GM18907 (cell line): ENCODE data around the gene PCGF6.

ENCODE experiments used
- ATAC-seq: cut with Tn5 transposase; IDR thresholded peaks from one replicate; pipeline ENCODE4 v1.9.1; 2021; ENCODE audit warnings: mild to moderate bottlenecking, moderate library complexity; ENCODE audit not compliant: unreplicated experiment

Gene PCGF6

DNA sequence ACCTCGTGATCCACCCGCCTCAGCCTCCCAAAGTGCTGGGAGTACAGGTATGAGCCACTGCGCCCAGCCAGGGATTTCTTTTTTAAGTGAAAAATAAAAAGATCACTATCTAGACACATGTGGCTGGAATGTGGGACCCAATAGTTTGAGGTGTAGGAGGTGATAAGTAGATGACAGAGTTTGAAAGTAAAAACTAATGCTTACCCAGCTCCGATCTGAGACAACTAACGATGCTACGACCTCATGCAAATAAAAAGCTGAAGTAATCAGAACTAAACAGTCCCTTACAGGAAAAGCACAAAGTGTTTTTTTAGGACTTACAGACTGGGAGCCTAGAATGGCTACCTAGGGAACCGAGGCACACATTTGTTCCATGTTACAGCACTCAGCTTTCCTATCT is 23.0 kb downstream of the PCGF6 start:
- no peak for ATAC-seq

DNA sequence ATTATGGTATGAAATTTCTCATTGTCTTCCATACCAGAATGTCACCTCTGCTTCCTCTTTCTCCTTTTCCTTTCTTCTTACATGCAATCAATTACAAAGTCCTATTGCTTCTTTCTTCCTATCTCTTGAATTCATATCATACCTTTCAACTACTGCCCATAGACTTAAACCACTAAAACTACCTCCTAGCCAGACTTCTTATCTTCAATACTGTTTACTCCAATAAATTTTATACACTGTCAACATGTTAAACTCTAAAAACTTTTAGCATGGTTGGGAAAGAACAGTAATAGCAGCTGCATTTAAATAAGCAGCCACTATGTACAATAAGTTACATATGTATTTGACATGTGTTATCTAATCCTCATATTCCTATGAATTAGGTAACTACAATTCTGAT is 34.9 kb downstream of the PCGF6 start:
- no peak for ATAC-seq

DNA sequence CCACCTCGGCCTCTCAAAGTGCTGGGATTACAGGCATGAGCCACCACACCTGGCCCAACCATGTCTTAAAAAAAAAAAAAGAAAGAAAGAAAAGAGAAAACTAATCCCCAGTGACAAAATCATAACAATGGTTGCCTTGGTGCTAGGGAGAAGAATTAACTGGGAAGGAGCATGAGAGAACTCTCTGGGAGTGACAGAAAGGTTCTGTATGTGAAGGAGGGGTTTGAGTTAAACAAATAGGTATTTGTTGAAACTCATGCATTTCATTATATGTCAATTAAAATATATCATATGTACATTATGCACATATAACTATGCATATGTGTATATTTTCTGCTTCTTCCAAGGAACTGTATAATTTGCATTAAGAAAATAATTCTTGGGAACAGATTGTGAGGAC is 40.7 kb downstream of the PCGF6 start:
- no peak for ATAC-seq

DNA sequence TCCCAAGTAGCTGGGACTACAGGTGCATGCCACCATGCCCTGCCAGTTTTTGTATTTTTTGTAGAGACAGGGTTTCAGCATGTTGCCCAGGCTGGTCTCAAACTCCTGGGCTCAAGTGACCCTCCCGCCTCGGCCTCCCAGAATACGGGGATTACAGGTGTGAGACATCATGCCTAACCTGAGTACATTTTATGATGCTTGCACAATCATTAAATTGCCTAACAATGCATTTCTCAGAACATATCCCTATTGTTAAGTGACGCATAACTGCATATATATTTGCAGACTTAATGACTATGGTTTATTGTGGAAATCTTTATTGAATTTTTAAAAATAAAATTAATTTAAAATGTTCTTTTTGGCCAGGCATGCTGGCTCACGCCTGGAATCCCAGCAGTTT is 43.3 kb downstream of the PCGF6 start:
- ATAC-seq, result no peak

DNA sequence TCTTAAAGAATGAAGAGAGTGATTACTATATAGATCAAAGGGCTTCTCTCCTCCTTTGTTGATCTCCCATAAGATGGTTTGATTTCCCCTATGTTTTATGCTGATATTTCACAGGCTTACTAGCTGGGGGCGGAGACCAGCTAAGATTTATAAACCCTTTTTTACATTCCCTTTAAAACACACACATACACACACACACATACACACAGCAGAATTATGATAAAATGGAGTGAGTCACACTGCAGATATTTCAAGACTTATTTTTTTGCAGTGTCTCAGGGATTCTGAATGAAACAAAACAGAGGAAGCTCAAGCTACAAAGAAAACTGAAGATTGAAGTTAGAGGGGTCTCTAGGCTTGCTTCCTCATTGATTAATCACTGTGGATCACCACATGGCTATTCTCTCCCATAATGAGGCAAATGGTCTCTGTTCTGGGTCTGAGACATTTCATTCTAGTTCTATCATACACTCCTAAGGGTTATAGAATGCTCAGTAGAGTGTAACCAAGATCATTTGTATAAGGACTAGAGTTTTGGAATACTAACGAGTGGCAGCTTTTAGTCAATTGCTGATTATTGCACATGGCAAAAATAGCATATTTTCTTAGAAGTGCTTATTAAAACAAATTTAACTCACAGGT is 55.4 kb downstream of the PCGF6 start:
- ATAC-seq, result no peak

DNA sequence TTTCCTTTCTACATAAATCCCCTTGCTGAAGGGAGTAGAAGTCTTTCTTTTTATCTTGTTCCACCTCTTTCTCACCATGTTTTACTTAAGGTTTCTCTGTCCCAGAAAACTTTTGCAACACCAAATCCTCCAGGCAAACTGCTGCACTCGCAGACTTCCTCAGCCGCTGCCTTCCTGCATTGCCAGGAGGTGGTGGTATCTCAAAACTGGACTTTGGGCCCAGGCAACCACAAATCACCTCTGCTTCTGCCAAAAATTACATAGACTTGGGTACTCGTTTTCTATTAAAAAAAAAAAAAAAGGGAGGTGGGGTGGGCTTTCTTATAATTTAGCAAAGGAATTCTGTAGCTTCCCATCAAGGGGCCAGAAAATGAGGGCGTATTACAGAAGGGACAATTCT is 59.4 kb downstream of the PCGF6 start:
- ATAC-seq, result no peak

DNA sequence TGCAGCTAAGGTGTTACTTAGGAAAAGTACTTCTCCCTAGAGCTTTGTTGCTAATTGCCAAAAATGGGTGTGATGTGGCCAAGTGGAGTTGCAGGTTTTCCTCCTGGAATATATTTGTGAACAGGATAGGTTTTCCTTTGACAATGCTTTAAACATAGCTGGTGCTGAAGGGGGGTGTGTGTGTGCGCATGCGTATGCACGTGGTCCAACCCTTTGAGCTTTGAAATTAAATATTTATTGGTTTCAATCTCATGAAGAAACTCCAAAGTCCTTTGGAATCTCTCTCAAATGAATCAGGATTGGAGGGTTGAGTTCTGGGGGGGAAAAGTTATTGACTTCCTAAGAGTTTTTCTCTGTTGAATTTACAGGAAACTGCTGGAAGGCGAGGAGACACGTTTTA is 62.9 kb downstream of the PCGF6 start:
- no peak for ATAC-seq

DNA sequence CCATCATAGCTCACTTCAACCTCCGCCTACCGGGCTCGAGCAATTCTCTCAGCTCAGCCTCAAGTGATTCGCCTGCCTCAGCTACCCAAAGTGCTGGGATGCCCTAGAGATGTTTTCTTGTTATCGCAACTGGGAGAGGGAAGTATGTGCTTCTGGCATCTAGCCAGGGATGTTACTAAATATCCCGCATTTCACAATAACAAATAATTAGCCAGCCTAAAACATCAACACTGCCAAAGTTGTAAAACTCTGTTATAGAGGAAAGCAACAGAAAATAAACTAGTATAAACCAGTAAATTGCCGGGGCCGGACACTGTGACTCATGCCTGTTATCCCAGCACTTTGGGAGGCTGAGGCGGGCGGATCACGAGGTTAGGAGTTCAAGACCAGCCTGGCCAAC is 66.8 kb downstream of the PCGF6 start:
- ATAC-seq, result no peak

DNA sequence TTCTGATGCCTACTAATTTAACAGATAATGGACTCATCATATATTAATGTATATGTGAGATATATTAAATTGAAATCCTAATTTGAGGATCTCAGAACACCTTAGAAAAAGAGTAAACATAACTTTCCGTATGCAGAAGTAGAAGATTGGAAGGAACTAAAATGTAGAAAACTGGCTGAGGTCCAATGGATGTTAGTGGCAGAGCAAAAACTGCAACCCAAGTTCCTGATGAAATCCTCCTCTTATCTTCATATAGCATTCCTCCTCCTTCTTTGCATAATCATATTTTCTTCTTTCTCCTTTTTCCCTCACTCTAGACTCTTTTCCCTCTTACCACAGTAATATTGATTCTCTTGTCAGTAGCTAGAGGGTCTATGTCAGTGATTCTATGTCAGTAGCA is 68.0 kb downstream of the PCGF6 start:
- ATAC-seq, result no peak

DNA sequence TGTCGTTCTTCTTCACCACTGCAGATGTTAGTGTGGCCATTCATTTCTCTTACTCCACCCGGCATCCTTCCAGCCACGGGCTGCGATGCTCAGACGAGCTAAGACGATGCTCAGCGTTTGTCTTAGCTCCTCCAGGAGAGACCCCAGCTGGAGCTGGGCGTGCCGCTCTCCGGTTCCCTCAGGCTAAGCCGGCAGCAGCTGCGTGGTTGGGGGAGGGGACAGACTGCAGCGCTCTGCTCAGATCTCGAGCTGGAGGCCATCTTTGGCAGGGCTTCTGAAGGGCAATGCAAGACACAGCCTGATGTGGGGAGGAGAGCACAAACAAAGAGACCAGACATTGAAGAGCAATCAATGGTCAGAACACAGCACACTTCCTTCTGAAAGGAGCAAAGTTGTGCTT is 69.2 kb downstream of the PCGF6 start:
- ATAC-seq, result no peak

DNA sequence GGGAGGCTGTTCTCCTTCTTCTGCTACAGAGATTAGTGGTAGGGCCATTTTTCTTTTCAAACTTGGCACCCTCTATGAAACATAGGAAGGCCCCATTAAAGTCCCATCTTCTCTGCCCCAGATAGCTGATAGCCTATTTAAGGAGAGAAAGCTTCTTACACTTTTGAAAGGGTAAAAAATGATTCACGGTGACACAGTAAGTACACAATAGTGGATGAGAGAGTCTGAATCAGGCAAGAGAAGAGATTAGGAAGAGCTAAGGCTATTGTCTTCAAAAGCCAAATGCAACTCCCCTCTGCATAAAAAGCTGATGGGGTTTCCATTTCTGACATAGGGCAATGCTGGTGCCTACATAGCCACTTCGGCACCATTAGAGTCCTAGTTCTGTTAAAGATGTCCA is 70.4 kb downstream of the PCGF6 start:
- no peak for ATAC-seq

DNA sequence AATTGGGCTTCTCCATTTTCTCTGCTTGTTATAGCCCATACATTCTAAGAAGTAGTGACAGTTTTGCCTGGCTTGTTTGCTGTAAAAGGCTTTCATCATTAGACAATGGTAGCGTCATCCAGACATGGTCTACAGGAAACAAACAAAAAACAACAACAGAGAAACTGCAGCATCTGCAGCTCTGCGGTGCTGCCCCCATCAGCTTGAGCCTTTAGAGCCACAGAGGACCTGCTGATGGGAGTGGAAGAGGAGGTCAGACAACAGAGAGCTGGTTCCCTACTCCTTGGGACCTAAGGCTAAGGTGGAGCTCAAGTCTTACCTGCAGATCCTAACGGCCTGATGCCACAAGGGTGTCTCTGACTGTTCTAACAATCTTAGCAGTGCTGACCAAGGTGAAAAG is 70.9 kb downstream of the PCGF6 start:
- no peak for ATAC-seq

DNA sequence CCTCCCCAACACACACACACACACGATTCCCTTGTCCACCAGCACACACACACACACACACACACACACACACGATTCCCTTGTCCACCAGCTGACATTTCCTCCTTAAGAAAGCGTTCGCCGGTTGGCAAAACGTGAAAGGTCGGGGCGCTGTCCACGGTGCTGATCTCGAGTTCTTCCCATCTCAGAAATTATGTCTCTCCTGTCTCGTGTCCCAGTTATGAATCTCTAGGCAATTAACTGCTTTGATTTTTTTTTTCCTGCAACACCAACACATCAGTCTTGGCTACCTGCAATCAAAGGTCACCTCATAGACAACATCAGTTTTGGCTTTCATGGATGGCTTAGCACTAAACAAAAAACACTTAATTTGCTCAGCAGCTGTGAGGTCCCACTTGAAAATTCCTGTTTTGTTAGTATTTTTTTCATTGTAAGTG is 72.1 kb downstream of the PCGF6 start:
- no peak for ATAC-seq

DNA sequence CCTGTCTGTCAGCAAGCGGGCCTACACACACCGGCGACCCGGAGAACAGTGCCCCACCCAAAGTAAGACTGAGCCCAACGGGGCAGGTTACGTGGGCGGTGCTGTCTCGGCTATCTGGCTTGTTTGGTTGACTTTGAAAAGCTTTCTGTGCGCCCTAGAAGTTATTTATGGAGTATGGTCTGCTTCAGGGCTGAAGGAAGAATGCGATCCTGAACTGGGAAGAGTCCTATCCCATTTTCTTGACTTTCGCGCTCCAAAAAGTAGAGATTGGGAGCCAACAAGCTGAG is 72.5 kb downstream of the PCGF6 start:
- ATAC-seq, result no peak

DNA sequence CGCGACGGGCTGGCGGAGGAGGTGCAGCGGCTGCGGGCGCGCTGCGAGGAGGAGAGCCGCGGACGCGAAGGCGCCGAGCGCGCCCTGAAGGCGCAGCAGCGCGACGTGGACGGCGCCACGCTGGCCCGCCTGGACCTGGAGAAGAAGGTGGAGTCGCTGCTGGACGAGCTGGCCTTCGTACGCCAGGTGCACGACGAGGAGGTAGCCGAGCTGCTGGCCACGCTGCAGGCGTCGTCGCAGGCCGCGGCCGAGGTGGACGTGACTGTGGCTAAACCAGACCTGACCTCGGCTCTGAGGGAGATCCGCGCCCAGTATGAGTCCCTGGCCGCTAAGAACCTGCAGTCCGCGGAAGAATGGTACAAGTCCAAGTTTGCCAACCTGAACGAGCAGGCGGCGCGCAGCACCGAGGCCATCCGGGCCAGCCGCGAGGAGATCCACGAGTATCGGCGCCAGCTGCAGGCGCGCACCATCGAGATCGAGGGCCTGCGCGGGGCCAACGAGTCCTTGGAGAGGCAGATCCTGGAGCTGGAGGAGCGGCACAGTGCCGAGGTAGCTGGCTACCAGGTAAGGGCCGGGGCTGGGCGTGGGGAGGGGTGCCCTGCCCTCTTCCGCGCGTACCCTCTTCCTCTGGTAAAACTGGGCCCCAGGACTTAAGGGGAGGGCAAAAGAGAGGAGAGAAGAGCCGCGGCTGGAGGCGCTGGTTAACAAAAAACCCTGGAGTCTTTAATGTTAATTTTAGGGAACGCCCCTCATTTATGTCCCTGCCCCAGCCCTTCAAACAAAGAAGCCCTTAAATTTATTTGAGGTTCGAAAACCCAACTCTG is 73.0 kb downstream of the PCGF6 start:
- no peak for ATAC-seq

DNA sequence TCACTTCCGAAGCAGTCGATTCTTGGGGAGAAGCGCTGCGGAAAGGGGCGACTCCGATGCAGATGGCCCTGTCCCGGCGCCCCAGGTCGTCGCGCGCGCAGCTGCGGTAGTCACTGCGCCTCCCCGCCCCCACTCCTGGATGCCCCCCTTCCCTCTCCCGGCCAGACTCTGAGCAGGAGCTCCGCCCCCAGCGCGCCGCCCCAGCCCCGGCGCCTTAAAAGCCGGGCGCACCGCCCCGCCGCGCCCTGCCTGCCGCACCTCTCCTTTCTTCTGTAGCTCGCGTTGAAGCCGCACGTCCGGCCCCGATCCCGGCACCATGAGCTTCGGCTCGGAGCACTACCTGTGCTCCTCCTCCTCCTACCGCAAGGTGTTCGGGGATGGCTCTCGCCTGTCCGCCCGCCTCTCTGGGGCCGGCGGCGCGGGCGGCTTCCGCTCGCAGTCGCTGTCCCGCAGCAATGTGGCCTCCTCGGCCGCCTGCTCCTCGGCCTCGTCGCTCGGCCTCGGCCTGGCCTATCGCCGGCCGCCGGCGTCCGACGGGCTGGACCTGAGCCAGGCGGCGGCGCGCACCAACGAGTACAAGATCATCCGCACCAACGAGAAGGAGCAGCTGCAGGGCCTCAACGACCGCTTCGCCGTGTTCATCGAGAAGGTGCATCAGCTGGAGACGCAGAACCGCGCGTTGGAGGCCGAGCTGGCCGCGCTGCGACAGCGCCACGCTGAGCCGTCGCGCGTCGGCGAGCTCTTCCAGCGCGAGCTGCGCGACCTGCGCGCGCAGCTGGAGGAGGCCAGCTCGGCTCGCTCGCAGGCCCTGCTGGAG is 73.8 kb downstream of the PCGF6 start, which contains the start of gene INA:
TSS of gene INA (plus strand) at position 243 of the 817 bp plus-strand sequence. CDS start at position 317, 74 bp downstream.
- ATAC-seq, result no peak

DNA sequence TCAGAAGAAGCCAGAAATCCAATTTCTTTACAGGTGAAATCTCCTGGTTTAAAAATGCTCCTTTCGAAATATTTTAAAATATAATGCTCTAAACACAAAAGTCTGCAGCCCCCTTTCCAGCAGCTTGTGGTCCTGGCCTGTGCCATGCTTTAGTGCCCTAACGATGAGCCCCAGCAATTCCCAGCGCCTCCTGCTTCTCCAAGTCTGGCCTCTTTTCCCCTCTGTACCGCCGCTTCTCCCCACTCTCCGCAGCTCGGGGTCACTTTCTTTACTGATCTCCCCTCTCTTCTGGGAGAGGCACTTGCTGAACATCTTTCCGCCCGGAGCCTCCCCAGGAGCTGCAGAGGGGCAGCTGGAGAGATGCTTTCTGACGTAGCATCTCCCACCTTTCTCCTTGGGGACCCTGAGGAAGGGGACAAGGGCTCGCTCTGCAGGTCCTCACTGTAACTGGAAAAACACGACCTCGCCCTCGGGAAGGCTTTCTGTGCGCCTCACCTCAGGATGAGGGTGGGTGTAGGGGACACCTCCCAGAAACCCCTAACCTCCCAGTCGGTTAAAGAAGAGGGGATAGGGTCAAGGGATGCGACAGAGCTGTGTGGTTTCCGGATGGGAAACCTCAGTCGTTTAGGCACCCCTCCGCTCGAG is 74.6 kb downstream of the PCGF6 start:
- no peak for ATAC-seq

DNA sequence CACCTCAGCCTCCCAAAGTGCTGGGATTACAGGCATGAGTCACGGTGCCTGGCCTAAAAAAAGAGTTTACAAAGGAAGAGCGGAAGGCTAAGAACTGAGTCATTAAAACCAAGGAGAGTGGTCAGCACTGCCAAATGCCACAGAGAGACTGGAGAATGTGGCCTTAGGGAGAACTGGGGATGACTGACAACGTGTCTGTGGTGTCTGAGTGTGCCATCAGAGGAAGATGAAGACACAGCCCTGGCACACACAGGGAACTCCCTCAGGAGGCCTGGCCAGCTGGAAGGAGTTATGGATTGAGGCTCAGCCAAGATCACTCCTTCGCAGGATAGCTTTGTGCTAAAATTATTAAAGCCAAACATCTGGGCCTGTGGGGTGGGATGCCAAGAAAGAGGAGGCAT is 77.9 kb downstream of the PCGF6 start:
- no peak for ATAC-seq

DNA sequence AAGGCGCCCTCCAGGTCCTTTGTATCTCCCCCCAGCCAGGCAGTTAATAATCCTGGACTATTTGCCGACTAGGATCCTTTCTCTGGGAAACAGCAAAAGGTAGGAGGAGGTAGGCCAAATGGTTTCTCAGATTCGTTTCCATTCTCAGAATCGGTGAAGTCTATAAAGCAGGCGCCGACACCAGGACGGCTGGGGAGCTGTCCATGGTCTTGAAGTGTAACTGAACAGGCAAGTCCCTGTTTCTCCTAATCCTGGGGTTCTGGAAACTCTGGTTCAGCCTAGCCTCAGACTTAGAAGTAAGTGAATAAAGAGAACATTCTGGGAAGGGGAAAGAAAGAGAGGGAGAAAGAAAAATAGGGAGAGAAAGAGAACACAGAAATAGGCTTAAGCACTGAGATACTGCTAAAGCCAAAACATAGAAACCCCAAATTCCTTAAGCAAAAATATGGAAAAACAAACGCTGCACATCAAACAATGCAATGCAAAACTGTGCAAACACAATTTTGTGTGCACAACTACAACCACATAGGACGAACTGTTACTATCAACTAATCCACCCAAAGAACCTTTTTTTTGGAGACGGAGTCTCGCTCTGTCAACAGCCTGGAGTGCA is 85.1 kb downstream of the PCGF6 start:
- ATAC-seq, result no peak

DNA sequence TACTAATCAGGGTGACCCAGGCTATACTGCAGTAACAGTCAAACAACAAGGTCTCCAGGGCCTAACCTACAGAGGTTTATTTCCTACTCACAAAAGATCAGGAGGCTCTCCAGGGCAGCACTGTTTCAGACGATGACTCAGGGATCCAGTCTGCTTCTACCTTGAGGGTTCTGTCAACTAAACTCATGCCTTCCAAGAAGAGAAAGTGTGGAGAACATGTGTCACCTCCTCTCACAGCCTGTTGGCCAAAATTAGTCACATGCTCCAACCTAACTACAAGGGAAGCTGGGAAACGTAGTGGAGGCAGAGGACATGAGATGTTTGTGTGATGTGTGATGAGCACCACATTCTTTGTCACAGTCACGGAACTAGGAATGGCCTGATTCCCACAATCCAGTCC is 88.7 kb downstream of the PCGF6 start:
- no peak for ATAC-seq

DNA sequence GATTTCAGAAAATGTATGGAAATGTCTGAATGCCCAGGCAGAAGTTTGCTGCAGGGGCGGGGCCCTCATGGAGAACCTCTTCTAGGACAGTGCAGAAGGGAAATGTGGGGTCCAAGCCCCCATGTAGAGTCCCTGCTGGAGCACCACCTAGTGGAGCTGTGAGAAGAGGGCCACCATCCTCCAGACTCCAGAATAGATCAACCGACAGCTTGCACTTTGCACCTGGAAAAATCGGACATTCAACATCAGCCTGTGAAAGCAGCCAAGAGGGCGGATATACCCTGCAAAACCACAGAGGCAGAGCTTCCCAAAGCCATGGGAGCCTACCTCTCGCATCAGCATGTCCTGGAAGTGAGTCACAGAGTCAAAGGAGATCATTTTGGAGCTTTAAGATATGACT is 91.0 kb downstream of the PCGF6 start:
- ATAC-seq, result no peak
